ENCODE results near the gene CRX. TPM values are rescaled to one million over a fixed set of nuclear protein-coding genes. Genes with fewer than 3 reads are reported as not detected.
A peak's percentile ranks its signal among the peaks of the same experiment; 100 is the strongest.

Gene CRX
- polyA plus RNA-seq, 2 of the 4 experiments (the other 2 are of a cell fraction) = not detected

- 60% methylated on average over 4 of the region's 4 CpGs for WGBS (ENCODE audit: missing lambda C conversion rate)
- CTCF ChIA-PET = interaction anchor here (1.0 kb wide), 1 partner anchor 9 kb away, joined by 3 read pairs; no protein-coding TSS in a partner anchor
- H3K4me1 ChIP-seq = no peaks in the 10 kb centered on the region
- H3K9me3 ChIP-seq = no peaks in the 10 kb centered on the region
- no peak overlapping the region for H3K4me2 ChIP-seq
- no peak overlapping the region for H3K4me3 ChIP-seq
- no peak overlapping the region for H3K27ac ChIP-seq
- no peak for TF ChIP-seq BHLHE40 (IDR thresholded peaks at IDR 0.05; ENCODE audit: low read depth, low read length)
- TF ChIP-seq ZC3H11A (IDR thresholded peaks at IDR 0.05) = no peak
- TF ChIP-seq JUNB (IDR thresholded peaks at IDR 0.05) = no peak
- TF ChIP-seq ZFP36 (IDR thresholded peaks at IDR 0.05; ENCODE audit: borderline replicate concordance, partially characterized antibody) = no peak
- TF ChIP-seq CTCF (IDR thresholded peaks at IDR 0.05) = no peak
- no peak for TF ChIP-seq USF2 (IDR thresholded peaks at IDR 0.05)
- no peak for TF ChIP-seq JUN (IDR thresholded peaks at IDR 0.05)
- no peak for TF ChIP-seq NPAS2 (CRISPR knock-in tag; IDR thresholded peaks at IDR 0.05; ENCODE audit: borderline replicate concordance)
- no peak for TF ChIP-seq HES2 (IDR thresholded peaks at IDR 0.05)
- TF ChIP-seq FOXS1 (CRISPR knock-in tag; IDR thresholded peaks at IDR 0.05) = no peak
- TF ChIP-seq MAZ (IDR thresholded peaks at IDR 0.05; ENCODE audit: borderline replicate concordance, low read depth, low read length) = no peak
- TF ChIP-seq EP300 (IDR thresholded peaks at IDR 0.05) = no peak
- no peak for TF ChIP-seq CEBPB (IDR thresholded peaks at IDR 0.05)
- TF ChIP-seq HDAC2 (IDR thresholded peaks at IDR 0.05) = no peak
- no peak for TF ChIP-seq E2F6 (IDR thresholded peaks at IDR 0.05; ENCODE audit: borderline replicate concordance, low read depth)
- TF ChIP-seq CHD4 (IDR thresholded peaks at IDR 0.05; ENCODE audit: borderline replicate concordance) = no peak
- TF ChIP-seq MAX (IDR thresholded peaks at IDR 0.05) = no peak
- TF ChIP-seq EHF (CRISPR knock-in tag; IDR thresholded peaks at IDR 0.05) = no peak
- TF ChIP-seq SMC3 (IDR thresholded peaks at IDR 0.05) = no peak
- TF ChIP-seq MYC (IDR thresholded peaks at IDR 0.05; ENCODE audit: borderline replicate concordance, low read length) = no peak
- POLR2A ChIA-PET = no interaction called here
- no peak for FAIRE-seq
- ATAC-seq = peak; percentile 63 to 77; a peak in 2 of 6 replicates
- DNase-seq (ENCODE audit: low read depth in 1 of 2, low spot score in 1 of 2) = peak in 1 of 2 experiments; percentile 28
These were observed 11.0 kb downstream of the CRX start for GRCh38 chr19:47832723-47833122.

GRCh38 chr19:47836038-47836437, 14.3 kb downstream of the CRX start:
- no peak for ATAC-seq
- Histone ChIP-seq H3K9me3 (no peaks in the 10 kb centered on the region), H3K27ac (no peak overlapping the region), H3K4me1 (no peaks in the 10 kb centered on the region), H3K4me2 (no peak overlapping the region), H3K4me3 (no peak overlapping the region)
- TF ChIP-seq ELK1 (IDR thresholded peaks at IDR 0.05; ENCODE audit: low read depth, low read length) (no peak), HEYL (CRISPR knock-in tag; IDR thresholded peaks at IDR 0.05) (no peak), HOXB13 (CRISPR knock-in tag; IDR thresholded peaks at IDR 0.05; ENCODE audit: low read depth) (no peak), JUN (IDR thresholded peaks at IDR 0.05) (no peak), BHLHE40 (IDR thresholded peaks at IDR 0.05; ENCODE audit: low read depth, low read length) (no peak), ZNF302 (CRISPR knock-in tag; IDR thresholded peaks at IDR 0.05) (no peak), CEBPB (IDR thresholded peaks at IDR 0.05) (no peak), REST (IDR thresholded peaks at IDR 0.05) (no peak), HOXB5 (CRISPR knock-in tag; IDR thresholded peaks at IDR 0.05) (no peak), FOSL2 (IDR thresholded peaks at IDR 0.05) (no peak), FOSL2 (CRISPR knock-in tag; IDR thresholded peaks at IDR 0.05) (no peak), SMC3 (IDR thresholded peaks at IDR 0.05) (no peak)
- POLR2A ChIA-PET = no interaction called here
- FAIRE-seq = no peak
- no peak for DNase-seq (ENCODE audit: low read depth in 1 of 2, low spot score in 1 of 2)
- 56% methylated on average over 8 of the region's 8 CpGs for WGBS (ENCODE audit: missing lambda C conversion rate)
- CTCF ChIA-PET = interaction anchor here (1.1 to 1.7 kb wide), 5 partner anchors 10 to 27 kb away, joined by 3 to 6 read pairs (median 5); no protein-coding TSS in a partner anchor

Measured in A549 (cell line).